B cell (primary cell): ENCODE measurements around the gene CCDC87. TPM values are rescaled to one million over a fixed set of nuclear protein-coding genes. Genes with fewer than 3 reads are reported as not detected.

Experiments used
- ATAC-seq: fragments of 200-7000 bp; cut with Tn5 transposase; one replicate; pipeline ENCODE4 v1.10.0; 2021; ENCODE audit warnings: low read depth, mild to moderate bottlenecking, moderate number of reproducible peaks, moderate library complexity
- CTCF ChIA-PET: fragments of 350-600 bp; sonication (Branson Sonifier 250); formaldehyde crosslinking; loops from one replicate; lab custom pipeline; 2021; ENCODE audit warnings: antibody characterized with exemption, inconsistent platforms; lab: Charles Lee
- POLR2A ChIA-PET: fragments of 350-600 bp; sonication (Branson Sonifier 250); formaldehyde crosslinking; loops from one replicate; lab custom pipeline; 2021; ENCODE audit warnings: antibody characterized with exemption; lab: Charles Lee
- DNase-seq: peaks from one replicate; pipeline ENCODE4 v3.0.0; 2013
- H2AFZ ChIP-seq: 2 replicates; pipeline ENCODE4 v1.6.1; 2012; ENCODE audit warnings: mild to moderate bottlenecking, low read depth, low read length; ENCODE audit not compliant: insufficient read depth, poor library complexity, severe bottlenecking
- H3K27ac ChIP-seq, 2 donors: 1 replicate in 1 of 2; 2 replicates in 1 of 2; pipeline ENCODE4 v1.5.1; 2012 to 2013; ENCODE audit warnings: low read length in 2 of 2, mild to moderate bottlenecking in 2 of 2, moderate library complexity in 1 of 2
- H3K27me3 ChIP-seq, 4 experiments: fragments of 200-600 bp in 1 of 4; sonication (generic) in 1 of 4; replicated peaks in 1 of 4; 1 replicate in 2 of 4; 2 replicates in 2 of 4; pipeline versions ENCODE4 v1.6.1 to v1.7.0; 2013 to 2016; ENCODE audit warnings: low read length in 3 of 4, mild to moderate bottlenecking in 2 of 4, mixed read lengths in 1 of 4, moderate library complexity in 1 of 4; ENCODE audit not compliant: insufficient read depth in 4 of 4, control insufficient read depth in 3 of 4; ENCODE audit errors: control extremely low read depth in 1 of 4
- H3K36me3 ChIP-seq, 2 experiments: replicated peaks in 1 of 2; 1 replicate in 1 of 2; 2 replicates in 1 of 2; pipeline versions ENCODE4 v1.6.1 to v1.7.1; 2013; ENCODE audit warnings: low read length in 1 of 2; ENCODE audit not compliant: insufficient read depth in 2 of 2, control insufficient read depth in 1 of 2; ENCODE audit errors: control extremely low read depth in 1 of 2, extremely low read depth in 1 of 2
- H3K4me1 ChIP-seq, 2 donors: fragments of 200-600 bp in 1 of 2; sonication (generic) in 1 of 2; 1 replicate in 1 of 2; 2 replicates in 1 of 2; pipeline versions ENCODE4 v1.5.1 to v1.6.1; 2013 to 2017; ENCODE audit warnings: low read length in 2 of 2; ENCODE audit not compliant: control insufficient read depth in 2 of 2, insufficient read depth in 2 of 2
- H3K4me2 ChIP-seq: replicated peaks from 2 replicates; pipeline ENCODE3; 2012; ENCODE audit warnings: mild to moderate bottlenecking, low read depth, low read length; ENCODE audit not compliant: poor library complexity, severe bottlenecking
- H3K4me3 ChIP-seq, 5 experiments: fragments of 200-600 bp in 1 of 5; sonication (generic) in 1 of 5; 1 replicate in 3 of 5; 2 replicates in 2 of 5; pipeline versions ENCODE4 v1.5.1 to v1.7.0; 2011 to 2016; ENCODE audit warnings: low read length in 4 of 5, mild to moderate bottlenecking in 4 of 5, low read depth in 2 of 5, control low read depth in 1 of 5, moderate library complexity in 1 of 5; ENCODE audit not compliant: insufficient read depth in 1 of 5; ENCODE audit errors: control extremely low read depth in 1 of 5, extremely low read depth in 1 of 5
- H3K79me2 ChIP-seq: fragments of 200-600 bp; sonication (generic); one replicate; pipeline ENCODE4 v1.6.0; 2016; ENCODE audit warnings: low read length; ENCODE audit not compliant: control insufficient read depth, insufficient read depth
- H3K9ac ChIP-seq: fragments of 200-600 bp; sonication (generic); 2 replicates; pipeline ENCODE4 v1.6.1; 2017; ENCODE audit warnings: mild to moderate bottlenecking, low read length, moderate library complexity
- H3K9me3 ChIP-seq, 3 donors: one replicate each; pipeline versions ENCODE4 v1.6.1 to v1.7.1; 2013; ENCODE audit warnings: low read length in 2 of 3; ENCODE audit not compliant: control insufficient read depth in 2 of 3, insufficient read depth in 1 of 3; ENCODE audit errors: control extremely low read depth in 1 of 3
- H4K20me1 ChIP-seq: 2 replicates; pipeline ENCODE4 v1.6.0; 2012; ENCODE audit warnings: mild to moderate bottlenecking, low read length; ENCODE audit not compliant: insufficient read depth, control insufficient read depth, poor library complexity, severe bottlenecking
- H3K27ac Mint-ChIP-seq: one replicate; pipeline ENCODE4 v1.8.0; 2021; ENCODE audit warnings: mixed read lengths
- H3K27me3 Mint-ChIP-seq: one replicate; pipeline ENCODE4 v1.8.0; 2021; ENCODE audit warnings: mixed read lengths
- H3K4me1 Mint-ChIP-seq: one replicate; pipeline ENCODE4 v1.8.0; 2021; ENCODE audit warnings: mixed read lengths
- H3K4me3 Mint-ChIP-seq: one replicate; pipeline ENCODE4 v1.8.0; 2021; ENCODE audit warnings: mixed read lengths
- H3K9me3 Mint-ChIP-seq: one replicate; pipeline ENCODE4 v1.8.0; 2022; ENCODE audit warnings: mixed read lengths; ENCODE audit not compliant: insufficient read depth
- CTCF ChIP-seq: fragments of 200-600 bp; IDR thresholded peaks from one replicate; pipeline ENCODE4 v1.8.0; 2022; ENCODE audit warnings: antibody characterized with exemption, mild to moderate bottlenecking
- EZH2 ChIP-seq: IDR thresholded peaks from 2 replicates; pipeline ENCODE4 v1.6.1; 2012; ENCODE audit warnings: borderline replicate concordance, low read depth, mild to moderate bottlenecking, moderate library complexity, low read length; ENCODE audit not compliant: insufficient read depth, poor library complexity, severe bottlenecking
- WGBS: methylation state at CpG from one replicate; pipeline ENCODE4 v1.1.5; 2013; ENCODE audit warnings: missing lambda C conversion rate; ENCODE audit not compliant: insufficient coverage; 5-methylcytosine and 5-hydroxymethylcytosine counted together
- intact Hi-C: fragments of 100-400 bp; cut with micrococcal nuclease; formaldehyde crosslinking; loops from one replicate; pipeline ENCODE4 v1.10.0; 2022
- polyA plus RNA-seq: library from polyadenylated mRNA; depleted of rRNA; stranded (reverse); fragments of >200 nt; gene quantifications from 2 replicates; pipeline ENCODE4 v1.2.3, GENCODE V29; 2012
- total RNA-seq, 2 donors: library from RNA; stranded (reverse); fragments of 120-200 nt in 1 of 2; gene quantifications; 1 replicate in 1 of 2; 2 replicates in 1 of 2; pipeline versions ENCODE4 v1.2.3 to v1.2.4, GENCODE V29; 2013 to 2022

Gene CCDC87
- total and polyA plus RNA-seq, 2 donors (not counting 1 experiment from before 2014, with no cell fraction given): 0.39 TPM; not detected in 1

- H3K27ac Mint-ChIP-seq: no peak overlapping the region
- H3K27ac ChIP-seq: no peak overlapping the region
- H3K4me1 Mint-ChIP-seq: peaks cover 10% of the 10 kb centered on the region
- H3K4me1 ChIP-seq: peaks cover 9 to 11% of the 10 kb centered on the region in 2 donors
- ATAC-seq (no peak), DNase-seq (no peak)
- H3K27me3 Mint-ChIP-seq: peaks cover 8% of the 10 kb centered on the region
- no CpG with 5 or more reads among the region's 5 CpGs for WGBS
- no peak overlapping the region for H3K9ac ChIP-seq
- no peaks in the 10 kb centered on the region for H4K20me1 ChIP-seq
- intact Hi-C loops: no loop called here
- no peak overlapping the region for H3K4me2 ChIP-seq
- no peak overlapping the region for H3K4me3 ChIP-seq
- peaks cover 0 to 22% (median 3%) of the 10 kb centered on the region in 4 experiments for H3K27me3 ChIP-seq
- no peaks in the 10 kb centered on the region for H3K79me2 ChIP-seq
- no peak overlapping the region for H3K4me3 Mint-ChIP-seq
- H3K9me3 ChIP-seq: no peaks in the 10 kb centered on the region
- CTCF ChIA-PET: no interaction called here
- H3K9me3 Mint-ChIP-seq: no peaks in the 10 kb centered on the region
- no peaks in the 10 kb centered on the region for H3K36me3 ChIP-seq
- H2AFZ ChIP-seq: no peak overlapping the region
- POLR2A ChIA-PET: no interaction called here
- no peak for TF ChIP-seq EZH2
Observed at GRCh38 chr11:66564984-66565383, 27.9 kb downstream of the CCDC87 start.

GRCh38 chr11:66564538-66564937, 28.3 kb downstream of the CCDC87 start:
- Mint-ChIP-seq H3K4me3 (no peak overlapping the region), H3K27me3 (peaks cover 7% of the 10 kb centered on the region), H3K4me1 (peaks cover 10% of the 10 kb centered on the region), H3K27ac (no peak overlapping the region), H3K9me3 (no peaks in the 10 kb centered on the region)
- Histone ChIP-seq H3K36me3 (no peaks in the 10 kb centered on the region), H3K4me3 (no peak overlapping the region), H3K27ac (no peak overlapping the region), H3K4me1 (peaks cover 9 to 11% of the 10 kb centered on the region in 2 donors), H3K27me3 (peaks cover 0 to 25% (median 3%) of the 10 kb centered on the region in 4 experiments), H3K4me2 (no peak overlapping the region), H4K20me1 (no peaks in the 10 kb centered on the region), H3K9me3 (no peaks in the 10 kb centered on the region), H3K79me2 (no peaks in the 10 kb centered on the region), H2AFZ (no peak overlapping the region), H3K9ac (no peak overlapping the region)
- ChIA-PET CTCF (interaction anchor here (1.3 kb wide), 1 partner anchor 114 kb away, joined by 4 read pairs; the partner anchor contains the start of gene RBM4B), POLR2A (no interaction called here)
- DNase-seq (no peak), ATAC-seq (no peak)
- intact Hi-C loops: no loop called here
- no peak for TF ChIP-seq EZH2
- no peak for TF ChIP-seq CTCF
- 96% methylated on average over 12 of the region's 14 CpGs for WGBS
